Smooth muscle cell (in vitro differentiated cells): ENCODE data around the gene PGM3. TPM values are rescaled to one million over a fixed set of nuclear protein-coding genes. Genes with fewer than 3 reads are reported as not detected.
"Not testable (repeated sequence)": the region's sequence is repeated elsewhere in the genome, so short reads cannot be mapped to it uniquely, and the experiment has no call there.

ENCODE experiments used
- DNase-seq: peaks from one replicate; lab custom pipeline; 2025; ENCODE audit not compliant: unreplicated experiment; lab: John Stamatoyannopoulos, UW
- H2AFZ ChIP-seq: fragments of 200-600 bp; sonication (generic); 2 replicates; pipeline ENCODE4 v1.6.0; 2016; ENCODE audit warnings: antibody characterized with exemption, low read depth, mild to moderate bottlenecking
- H3F3A ChIP-seq: fragments of 200-600 bp; sonication (generic); 2 replicates; pipeline ENCODE4 v1.6.0; 2017; ENCODE audit warnings: antibody characterized with exemption, low read depth
- H3K27ac ChIP-seq: fragments of 200-600 bp; sonication (generic); 2 replicates; pipeline ENCODE4 v1.5.1; 2016; ENCODE audit warnings: low read depth, mild to moderate bottlenecking
- H3K27me3 ChIP-seq: fragments of 200-600 bp; sonication (generic); 2 replicates; pipeline ENCODE4 v1.6.1; 2016; ENCODE audit warnings: low read depth, mild to moderate bottlenecking
- H3K36me3 ChIP-seq: fragments of 200-600 bp; sonication (generic); 2 replicates; pipeline ENCODE4 v1.5.1; 2016; ENCODE audit warnings: low read depth
- H3K4me1 ChIP-seq: fragments of 200-600 bp; sonication (generic); 2 replicates; pipeline ENCODE4 v1.5.1; 2016; ENCODE audit warnings: low read depth
- H3K4me2 ChIP-seq: fragments of 200-600 bp; sonication (generic); 2 replicates; pipeline ENCODE4 v1.6.0; 2016; ENCODE audit warnings: mild to moderate bottlenecking
- H3K4me3 ChIP-seq: fragments of 200-600 bp; sonication (generic); 2 replicates; pipeline ENCODE4 v1.5.1; 2016; ENCODE audit warnings: mild to moderate bottlenecking
- H3K79me2 ChIP-seq: fragments of 200-600 bp; sonication (generic); 2 replicates; pipeline ENCODE4 v1.6.0; 2016; ENCODE audit warnings: low read depth, mild to moderate bottlenecking
- H3K9ac ChIP-seq: fragments of 200-600 bp; sonication (generic); 2 replicates; pipeline ENCODE4 v1.6.0; 2016; ENCODE audit warnings: low read depth
- H3K9me3 ChIP-seq: fragments of 200-600 bp; sonication (generic); replicated peaks from 2 replicates; pipeline ENCODE4 v1.5.1; 2016; ENCODE audit warnings: low read depth
- H4K20me1 ChIP-seq: fragments of 200-600 bp; sonication (generic); 2 replicates; pipeline ENCODE4 v1.6.0; 2016; ENCODE audit warnings: low read depth
- CTCF ChIP-seq: fragments of 200-600 bp; sonication (generic); IDR thresholded peaks from 2 replicates; pipeline ENCODE4 v1.5.1; 2017; ENCODE audit warnings: borderline replicate concordance, mild to moderate bottlenecking, antibody characterized with exemption; ENCODE audit not compliant: insufficient read depth, poor library complexity, severe bottlenecking
- WGBS: methylation state at CpG from one replicate; pipeline ENCODE4 v1.1.7; 2016; ENCODE audit warnings: low lambda C conversion rate; 5-methylcytosine and 5-hydroxymethylcytosine counted together
- polyA plus RNA-seq: library from polyadenylated mRNA; unstranded; fragments of >200 nt; fragmentation: Nextera tagmentation; extraction: Ambion mirVana; gene quantifications from 2 replicates; pipeline ENCODE4 v1.2.1, GENCODE V29; 2016
- total RNA-seq: library from RNA; depleted of rRNA; stranded (reverse); fragments of >200 nt; gene quantifications from 2 replicates; pipeline ENCODE4 v1.2.3, GENCODE V29; 2014

PGM3 gene
- total and polyA plus RNA-seq, 2 experiments from 2014 or later, result 163 to 173 TPM

- 1% methylated on average over 4 of the region's 4 CpGs for WGBS
- peaks cover 3% of the 10 kb centered on the region for H3F3A ChIP-seq
- H3K9ac ChIP-seq, result peak overlapping the region; percentile 98
- H2AFZ ChIP-seq, result peak overlapping the region; percentile 72
- no peak for TF ChIP-seq CTCF
- peaks cover 58% of the 10 kb centered on the region for H3K79me2 ChIP-seq
- no peaks in the 10 kb centered on the region for H3K9me3 ChIP-seq
- H4K20me1 ChIP-seq, result peaks cover 69% of the 10 kb centered on the region
- no peak for DNase-seq
- H3K27ac ChIP-seq, result peak overlapping the region; percentile 91
- peak overlapping the region; percentile 98 for H3K4me2 ChIP-seq
- no peaks in the 10 kb centered on the region for H3K27me3 ChIP-seq
- peak overlapping the region; percentile 90 for H3K4me3 ChIP-seq
- peaks cover 5% of the 10 kb centered on the region for H3K4me1 ChIP-seq
- H3K36me3 ChIP-seq, result no peaks in the 10 kb centered on the region
Measured at GRCh38 chr6:83192456-83192855, 609 bp downstream of the PGM3 start.

- 81% methylated on average over 18 of the region's 18 CpGs for WGBS
- Histone ChIP-seq H3K27ac (peak overlapping the region; percentile 91), H3K9ac (peak overlapping the region; percentile 98), H4K20me1 (peaks cover 73% of the 10 kb centered on the region), H3K79me2 (peaks cover 63% of the 10 kb centered on the region), H3K4me3 (peak overlapping the region; percentile 90), H3K4me2 (peak overlapping the region; percentile 98)
- H3K4me1 ChIP-seq, H3K36me3 ChIP-seq, H3F3A ChIP-seq, H3K9me3 ChIP-seq, DNase-seq, H3K27me3 ChIP-seq, H2AFZ ChIP-seq: not testable (repeated sequence)
Measured at GRCh38 chr6:83191974-83192373, 1.1 kb downstream of the PGM3 start.

GRCh38 chr6:83190626-83191025 lies 2.4 kb downstream of the PGM3 start:
- H3K4me3 ChIP-seq, result peak overlapping the region; percentile 90
- no peak overlapping the region for H2AFZ ChIP-seq
- no peaks in the 10 kb centered on the region for H3K27me3 ChIP-seq
- peak overlapping the region; percentile 98 for H3K4me2 ChIP-seq
- WGBS, result 39% methylated on average over 6 of the region's 6 CpGs
- DNase-seq, result no peak
- no peaks in the 10 kb centered on the region for H3K9me3 ChIP-seq
- peaks cover 76% of the 10 kb centered on the region for H3K79me2 ChIP-seq
- H3K36me3 ChIP-seq, result no peaks in the 10 kb centered on the region
- H3K4me1 ChIP-seq, result peaks cover 5% of the 10 kb centered on the region
- no peak for TF ChIP-seq CTCF
- H3F3A ChIP-seq, result peaks cover 12% of the 10 kb centered on the region
- H3K27ac ChIP-seq, result peak overlapping the region; percentile 91
- peaks cover 87% of the 10 kb centered on the region for H4K20me1 ChIP-seq
- H3K9ac ChIP-seq, result peak overlapping the region; percentile 57

- peaks cover 90% of the 10 kb centered on the region for H4K20me1 ChIP-seq
- H3K36me3 ChIP-seq, result no peaks in the 10 kb centered on the region
- no peaks in the 10 kb centered on the region for H3K9me3 ChIP-seq
- H3K9ac ChIP-seq, result no peak overlapping the region
- no peak overlapping the region for H3K4me3 ChIP-seq
- WGBS, result 89% methylated on average over 3 of the region's 3 CpGs
- H3F3A ChIP-seq, result peaks cover 25% of the 10 kb centered on the region
- H2AFZ ChIP-seq, result no peak overlapping the region
- no peak for TF ChIP-seq CTCF
- H3K27ac ChIP-seq, result peak overlapping the region; percentile 44
- H3K79me2 ChIP-seq, result peaks cover 76% of the 10 kb centered on the region
- peaks cover 5% of the 10 kb centered on the region for H3K4me1 ChIP-seq
- no peak for DNase-seq
- H3K4me2 ChIP-seq, result no peak overlapping the region
- no peaks in the 10 kb centered on the region for H3K27me3 ChIP-seq
Measured at GRCh38 chr6:83188501-83188900, 4.6 kb downstream of the PGM3 start.
